CD4-positive, alpha-beta memory T cell (primary cell): ENCODE data around the gene IL4R. TPM values are rescaled to one million over a fixed set of nuclear protein-coding genes. Genes with fewer than 3 reads are reported as not detected.

ENCODE experiments used
- CTCF ChIA-PET: fragments of 350-600 bp; sonication (Branson Sonifier 250); formaldehyde crosslinking; loops from one replicate; lab custom pipeline; 2021; ENCODE audit warnings: inconsistent platforms; ENCODE audit not compliant: partially characterized antibody; lab: Charles Lee
- POLR2A ChIA-PET: fragments of 350-600 bp; sonication (Branson Sonifier 250); formaldehyde crosslinking; loops from one replicate; lab custom pipeline; 2021; ENCODE audit not compliant: partially characterized antibody; lab: Charles Lee
- DNase-seq, 5 donors: peaks; one replicate each; pipeline versions ENCODE4 v3.0.0 to v3.0.0-alpha.2; 2020 to 2022; ENCODE audit warnings: mixed read lengths in 1 of 5
- H3K27ac ChIP-seq: one replicate; pipeline ENCODE4 v1.7.0; 2013; ENCODE audit warnings: low read depth, low read length
- H3K27me3 ChIP-seq: 2 replicates; pipeline ENCODE4 v1.7.0; 2013; ENCODE audit warnings: mild to moderate bottlenecking, low read length, moderate library complexity; ENCODE audit not compliant: insufficient read depth
- H3K36me3 ChIP-seq: 2 replicates; pipeline ENCODE4 v1.7.0; 2013; ENCODE audit warnings: mild to moderate bottlenecking, low read length, moderate library complexity; ENCODE audit not compliant: insufficient read depth
- H3K4me1 ChIP-seq: 2 replicates; pipeline ENCODE4 v1.7.0; 2013; ENCODE audit warnings: mild to moderate bottlenecking, low read length, moderate library complexity; ENCODE audit not compliant: insufficient read depth
- H3K4me3 ChIP-seq, 2 donors: one replicate each; pipeline ENCODE4 v1.7.0; 2013; ENCODE audit warnings: low read length in 2 of 2, mild to moderate bottlenecking in 1 of 2
- H3K9me3 ChIP-seq, 2 donors: one replicate each; pipeline ENCODE4 v1.7.0; 2013; ENCODE audit warnings: low read length in 2 of 2, control low read depth in 1 of 2; ENCODE audit not compliant: control insufficient read depth in 1 of 2
- H3K27ac Mint-ChIP-seq, 7 donors: one replicate each; pipeline ENCODE4 v1.8.0; 2020 to 2021; ENCODE audit warnings: mixed read lengths in 7 of 7, mild to moderate bottlenecking in 6 of 7, inconsistent platforms in 3 of 7, moderate library complexity in 3 of 7
- H3K27me3 Mint-ChIP-seq, 2 donors: one replicate each; pipeline ENCODE4 v1.8.0; 2020 to 2021; ENCODE audit warnings: mixed read lengths in 2 of 2
- H3K36me3 Mint-ChIP-seq, 2 donors: one replicate each; pipeline ENCODE4 v1.8.0; 2020 to 2021; ENCODE audit warnings: mixed read lengths in 2 of 2, inconsistent platforms in 1 of 2, mild to moderate bottlenecking in 1 of 2
- H3K4me1 Mint-ChIP-seq, 4 donors: one replicate each; pipeline ENCODE4 v1.8.0; 2020 to 2021; ENCODE audit warnings: mixed read lengths in 4 of 4, mild to moderate bottlenecking in 1 of 4
- H3K4me3 Mint-ChIP-seq, 8 donors: one replicate each; pipeline ENCODE4 v1.8.0; 2020 to 2021; ENCODE audit warnings: mixed read lengths in 8 of 8, mild to moderate bottlenecking in 7 of 8, moderate library complexity in 6 of 8, inconsistent platforms in 3 of 8
- H3K9me3 Mint-ChIP-seq, 8 donors: one replicate each; pipeline ENCODE4 v1.8.0; 2020 to 2021; ENCODE audit warnings: mixed read lengths in 8 of 8, mild to moderate bottlenecking in 5 of 8, inconsistent platforms in 3 of 8, moderate library complexity in 1 of 8
- intact Hi-C: fragments of 100-400 bp; cut with micrococcal nuclease; formaldehyde crosslinking; loops from one replicate; pipeline ENCODE4 v1.15.1; 2023
- polyA plus RNA-seq, 2 donors: library from polyadenylated mRNA; unstranded; fragments of 300-500 nt; fragmentation: Illumina TruSeq; gene quantifications; one replicate each; pipeline ENCODE4 v1.2.3, GENCODE V29; 2021
- total RNA-seq, 2 experiments: library from RNA; stranded (reverse); gene quantifications; one replicate each; pipeline ENCODE4 v1.2.3, GENCODE V29; 2021

IL4R gene
- total and polyA plus RNA-seq, 4 experiments from 2014 or later = 32.6 to 152 (median 104) TPM

DNA sequence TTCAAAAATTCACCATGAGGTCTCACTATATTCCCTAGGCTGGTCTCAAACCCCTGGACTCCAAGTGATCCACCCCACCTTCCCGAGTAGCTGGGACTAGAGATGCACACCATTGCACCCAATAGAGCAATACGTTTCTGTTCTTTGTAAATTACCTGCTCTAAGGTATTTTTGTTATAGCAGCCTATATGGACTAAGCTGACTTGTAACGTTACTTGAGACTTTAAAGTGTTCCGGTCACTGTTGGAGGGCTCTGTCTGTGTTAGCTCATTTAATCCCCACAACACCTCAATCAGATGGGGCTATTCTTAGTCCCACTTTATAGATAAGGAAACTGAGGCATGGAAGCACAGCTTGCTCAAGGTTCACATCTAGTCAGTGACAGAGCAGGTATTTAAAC is 25.4 kb downstream of the IL4R start:
- Mint-ChIP-seq H3K9me3 (no peaks in the 10 kb centered on the region), H3K4me1 (peaks cover 19 to 35% (median 21%) of the 10 kb centered on the region in 4 donors), H3K36me3 (peaks cover 65 to 79% of the 10 kb centered on the region in 2 donors), H3K27ac (peak overlapping the region in 3 of 7 donors; percentile 30 to 50 (median 41)), H3K4me3 (no peak overlapping the region), H3K27me3 (no peaks in the 10 kb centered on the region)
- Histone ChIP-seq H3K27ac (no peak overlapping the region), H3K4me1 (peaks cover 18% of the 10 kb centered on the region), H3K27me3 (no peaks in the 10 kb centered on the region), H3K4me3 (no peak overlapping the region), H3K9me3 (no peaks in the 10 kb centered on the region), H3K36me3 (peaks cover 59% of the 10 kb centered on the region)
- CTCF ChIA-PET = interaction anchor here (1.0 to 1.8 kb wide), 4 partner anchors 11 to 160 kb away, joined by 3 to 5 read pairs (median 4); no protein-coding TSS in a partner anchor
- POLR2A ChIA-PET = interaction anchor here (0.9 kb wide), 1 partner anchor 104 kb away, joined by 3 read pairs; no protein-coding TSS in a partner anchor
- intact Hi-C loops = no loop called here
- DNase-seq = no peak

DNA sequence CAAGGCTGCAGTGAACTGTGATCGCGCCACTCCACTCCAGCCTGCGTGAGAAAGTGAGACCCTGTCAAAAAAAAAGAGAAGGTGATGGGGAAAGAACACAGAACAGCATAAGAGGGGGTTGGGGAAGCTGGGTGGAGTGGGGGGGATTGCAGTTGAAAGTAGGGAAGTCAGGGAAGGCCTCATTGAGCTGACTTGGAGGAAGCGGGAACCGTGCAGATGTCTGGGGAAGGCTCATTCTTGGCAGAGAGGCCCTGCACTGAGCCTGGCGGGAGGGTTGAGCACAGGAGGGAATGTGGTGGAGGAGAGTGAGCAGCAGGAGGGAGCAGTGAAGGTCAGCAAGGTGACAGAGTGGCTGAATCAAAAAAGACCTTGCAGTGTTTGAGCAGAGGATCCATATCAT is 26.9 kb downstream of the IL4R start:
- Mint-ChIP-seq H3K27me3 (no peaks in the 10 kb centered on the region), H3K4me1 (peaks cover 7 to 24% (median 13%) of the 10 kb centered on the region in 4 donors), H3K9me3 (no peaks in the 10 kb centered on the region), H3K27ac (peak overlapping the region; percentile 32 to 92 (median 79)), H3K4me3 (no peak overlapping the region), H3K36me3 (peaks cover 54 to 73% of the 10 kb centered on the region in 2 donors)
- no peak overlapping the region for H3K4me3 ChIP-seq
- DNase-seq = no peak
- intact Hi-C loops = no loop called here
- H3K9me3 ChIP-seq = no peaks in the 10 kb centered on the region
- H3K4me1 ChIP-seq = peaks cover 7% of the 10 kb centered on the region
- no peaks in the 10 kb centered on the region for H3K27me3 ChIP-seq
- H3K27ac ChIP-seq = no peak overlapping the region
- peaks cover 50% of the 10 kb centered on the region for H3K36me3 ChIP-seq
- ChIA-PET CTCF (interaction anchor here (0.9 to 1.1 kb wide), 2 partner anchors 15 to 105 kb away, joined by 3 to 5 read pairs; no protein-coding TSS in a partner anchor), POLR2A (interaction anchor here (1.2 to 1.6 kb wide), 2 partner anchors 25 to 110 kb away, joined by 3 to 5 read pairs; no protein-coding TSS in a partner anchor)

DNA sequence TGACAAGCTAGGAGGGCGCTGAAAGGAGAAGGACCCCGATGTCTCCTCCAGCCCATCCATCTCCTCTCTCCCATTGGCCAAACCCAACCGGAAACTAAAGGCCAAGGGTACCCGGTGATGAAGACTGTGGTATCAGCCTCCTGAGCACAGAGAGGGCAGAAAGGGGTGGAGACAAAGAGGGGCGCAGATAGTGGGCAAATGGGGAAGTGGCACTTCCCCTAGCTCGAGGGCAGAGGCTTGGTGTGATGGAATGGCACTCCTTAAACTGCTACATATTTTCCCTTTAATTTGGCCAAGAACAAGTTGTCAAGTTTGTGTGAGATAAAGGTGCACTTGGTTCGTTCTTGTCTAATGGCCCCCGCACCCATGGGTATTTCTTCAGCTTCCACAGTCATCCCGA is 27.8 kb downstream of the IL4R start:
- Mint-ChIP-seq H3K27me3 (no peaks in the 10 kb centered on the region), H3K36me3 (peaks cover 53 to 71% of the 10 kb centered on the region in 2 donors), H3K27ac (peak overlapping the region in 4 of 7 donors; percentile 43 to 77 (median 69)), H3K4me3 (no peak overlapping the region), H3K4me1 (peaks cover 0 to 15% (median 7%) of the 10 kb centered on the region in 4 donors), H3K9me3 (no peaks in the 10 kb centered on the region)
- ChIA-PET CTCF (interaction anchor here (0.9 kb wide), 1 partner anchor 106 kb away, joined by 3 read pairs; no protein-coding TSS in a partner anchor), POLR2A (interaction anchor here (0.5 to 1.6 kb wide), 3 partner anchors 26 to 111 kb away, joined by 3 to 5 read pairs (median 3); no protein-coding TSS in a partner anchor)
- intact Hi-C loops = no loop called here
- no peaks in the 10 kb centered on the region for H3K9me3 ChIP-seq
- H3K4me3 ChIP-seq = no peak overlapping the region
- no peaks in the 10 kb centered on the region for H3K4me1 ChIP-seq
- DNase-seq = no peak
- peaks cover 52% of the 10 kb centered on the region for H3K36me3 ChIP-seq
- no peak overlapping the region for H3K27ac ChIP-seq
- no peaks in the 10 kb centered on the region for H3K27me3 ChIP-seq

DNA sequence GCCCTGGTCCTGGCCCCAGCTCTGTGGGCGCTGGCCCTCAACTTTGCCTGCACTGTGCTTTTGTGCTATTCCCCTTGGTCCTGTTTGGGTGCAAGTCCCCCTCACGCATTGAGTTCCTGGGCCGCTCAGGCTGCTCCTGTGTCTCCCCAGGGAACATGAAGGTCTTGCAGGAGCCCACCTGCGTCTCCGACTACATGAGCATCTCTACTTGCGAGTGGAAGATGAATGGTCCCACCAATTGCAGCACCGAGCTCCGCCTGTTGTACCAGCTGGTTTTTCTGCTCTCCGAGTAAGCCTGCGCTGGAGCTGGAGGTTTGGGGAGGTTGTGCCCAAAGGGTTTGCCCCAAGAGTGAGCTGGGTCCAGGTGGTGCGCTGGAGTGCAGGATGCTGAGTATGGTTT is 28.2 kb downstream of the IL4R start:
- peaks cover 0 to 13% (median 7%) of the 10 kb centered on the region in 4 donors for H3K4me1 Mint-ChIP-seq
- peaks cover 57 to 74% of the 10 kb centered on the region in 2 donors for H3K36me3 Mint-ChIP-seq
- ChIA-PET POLR2A (interaction anchor here (0.5 to 1.6 kb wide), 3 partner anchors 26 to 111 kb away, joined by 3 to 5 read pairs (median 3); no protein-coding TSS in a partner anchor), CTCF (no interaction called here)
- intact Hi-C loops = no loop called here
- no peak overlapping the region for H3K27ac ChIP-seq
- no peaks in the 10 kb centered on the region for H3K9me3 Mint-ChIP-seq
- peaks cover 56% of the 10 kb centered on the region for H3K36me3 ChIP-seq
- DNase-seq = no peak
- H3K4me3 Mint-ChIP-seq = no peak overlapping the region
- H3K9me3 ChIP-seq = no peaks in the 10 kb centered on the region
- H3K4me3 ChIP-seq = no peak overlapping the region
- peak overlapping the region in 6 of 7 donors; percentile 17 to 82 (median 64) for H3K27ac Mint-ChIP-seq
- H3K27me3 Mint-ChIP-seq = no peaks in the 10 kb centered on the region
- H3K4me1 ChIP-seq = no peaks in the 10 kb centered on the region
- H3K27me3 ChIP-seq = no peaks in the 10 kb centered on the region

DNA sequence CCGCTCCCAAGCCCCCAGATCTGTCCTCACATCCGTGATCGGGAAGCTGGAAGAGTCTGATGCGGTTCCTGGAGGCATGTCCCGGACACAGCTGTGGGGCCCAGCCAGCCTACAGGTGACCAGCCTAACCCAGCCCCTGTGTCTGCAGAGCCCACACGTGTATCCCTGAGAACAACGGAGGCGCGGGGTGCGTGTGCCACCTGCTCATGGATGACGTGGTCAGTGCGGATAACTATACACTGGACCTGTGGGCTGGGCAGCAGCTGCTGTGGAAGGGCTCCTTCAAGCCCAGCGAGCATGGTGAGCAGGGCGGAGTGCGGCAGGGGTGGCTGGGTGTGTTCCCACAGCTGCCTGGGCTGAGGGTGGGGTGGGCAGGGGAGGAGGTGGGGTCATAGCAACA is 30.9 kb downstream of the IL4R start:
- Mint-ChIP-seq H3K4me3 (no peak overlapping the region), H3K27ac (peak overlapping the region in 3 of 7 donors; percentile 37 to 68 (median 51)), H3K9me3 (no peaks in the 10 kb centered on the region), H3K27me3 (no peaks in the 10 kb centered on the region), H3K36me3 (peaks cover 69 to 85% of the 10 kb centered on the region in 2 donors), H3K4me1 (peaks cover 2 to 18% (median 8%) of the 10 kb centered on the region in 4 donors)
- no peak for DNase-seq
- H3K27me3 ChIP-seq = no peaks in the 10 kb centered on the region
- CTCF ChIA-PET = no interaction called here
- no peaks in the 10 kb centered on the region for H3K4me1 ChIP-seq
- POLR2A ChIA-PET = interaction anchor here (1.3 kb wide), 1 partner anchor 21 kb away, joined by 4 read pairs; no protein-coding TSS in a partner anchor
- H3K27ac ChIP-seq = no peak overlapping the region
- intact Hi-C loops = no loop called here
- no peak overlapping the region for H3K4me3 ChIP-seq
- no peaks in the 10 kb centered on the region for H3K9me3 ChIP-seq
- H3K36me3 ChIP-seq = peaks cover 80% of the 10 kb centered on the region

DNA sequence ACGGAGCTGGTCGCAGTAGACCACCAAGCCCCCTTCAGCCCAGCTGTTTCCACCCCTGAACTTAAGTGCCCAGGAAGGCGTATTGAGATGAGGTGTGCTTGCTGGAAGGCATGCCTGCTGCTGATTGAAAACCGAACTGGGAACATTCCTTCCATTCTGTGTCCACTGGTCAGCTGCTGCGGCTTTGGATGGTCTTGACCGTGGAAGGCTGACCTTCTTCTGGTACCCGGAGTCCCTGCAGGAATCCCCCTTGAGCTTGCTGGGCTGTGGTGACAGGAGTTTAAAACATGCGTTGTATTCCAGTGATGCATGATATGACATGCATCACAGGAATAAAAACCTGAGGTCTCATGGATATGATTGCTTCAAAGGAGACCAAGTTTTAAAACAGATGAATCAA is 31.4 kb downstream of the IL4R start:
- H3K9me3 Mint-ChIP-seq = no peaks in the 10 kb centered on the region
- no peaks in the 10 kb centered on the region for H3K4me1 ChIP-seq
- no peak overlapping the region for H3K4me3 Mint-ChIP-seq
- no peaks in the 10 kb centered on the region for H3K27me3 Mint-ChIP-seq
- peaks cover 80% of the 10 kb centered on the region for H3K36me3 ChIP-seq
- intact Hi-C loops = no loop called here
- H3K4me1 Mint-ChIP-seq = peaks cover 2 to 21% (median 8%) of the 10 kb centered on the region in 4 donors
- no peak for DNase-seq
- no peak overlapping the region for H3K27ac ChIP-seq
- no peaks in the 10 kb centered on the region for H3K9me3 ChIP-seq
- H3K36me3 Mint-ChIP-seq = peaks cover 72 to 86% of the 10 kb centered on the region in 2 donors
- ChIA-PET POLR2A (interaction anchor here (0.6 to 1.3 kb wide), 2 partner anchors 21 to 64 kb away, joined by 3 to 4 read pairs; no protein-coding TSS in a partner anchor), CTCF (no interaction called here)
- H3K4me3 ChIP-seq = no peak overlapping the region
- no peaks in the 10 kb centered on the region for H3K27me3 ChIP-seq
- peak overlapping the region in 3 of 7 donors; percentile 4 to 60 (median 32) for H3K27ac Mint-ChIP-seq

DNA sequence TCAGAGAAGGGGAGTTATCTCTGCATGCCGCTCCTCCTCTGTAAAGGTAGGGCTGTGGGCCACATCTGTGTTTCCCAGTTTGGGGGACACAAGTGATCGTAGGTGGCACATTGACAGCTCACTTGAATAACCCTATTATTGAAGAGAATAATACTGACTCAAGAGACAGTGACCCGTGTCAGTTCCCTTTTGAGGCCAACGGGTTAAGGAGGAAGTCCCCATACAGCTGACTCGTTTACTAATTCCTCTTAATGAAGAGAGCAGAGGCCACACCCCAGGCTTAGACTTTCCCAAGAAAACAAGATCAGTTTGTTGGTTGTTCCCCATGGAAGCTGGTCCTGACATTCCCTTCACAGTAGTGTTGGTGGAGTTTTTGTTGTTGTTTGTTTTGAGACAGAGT is 33.0 kb downstream of the IL4R start:
- Histone ChIP-seq H3K27me3 (no peaks in the 10 kb centered on the region), H3K9me3 (no peaks in the 10 kb centered on the region), H3K4me3 (no peak overlapping the region), H3K27ac (no peak overlapping the region), H3K36me3 (peaks cover 77% of the 10 kb centered on the region), H3K4me1 (no peaks in the 10 kb centered on the region)
- H3K36me3 Mint-ChIP-seq = peaks cover 72 to 85% of the 10 kb centered on the region in 2 donors
- no peak overlapping the region for H3K4me3 Mint-ChIP-seq
- no peak for DNase-seq
- H3K4me1 Mint-ChIP-seq = peaks cover 0 to 25% (median 5%) of the 10 kb centered on the region in 4 donors
- H3K27me3 Mint-ChIP-seq = no peaks in the 10 kb centered on the region
- intact Hi-C loops = no loop called here
- peak overlapping the region in 5 of 7 donors; percentile 10 to 62 (median 52) for H3K27ac Mint-ChIP-seq
- ChIA-PET CTCF (interaction anchor here (1.0 to 2.5 kb wide), 2 partner anchors 11 to 21 kb away, joined by 3 to 5 read pairs; no protein-coding TSS in a partner anchor), POLR2A (no interaction called here)
- H3K9me3 Mint-ChIP-seq = no peaks in the 10 kb centered on the region
